T1000 (cell line): ENCODE data around the gene CCDC83.
"Not testable (repeated sequence)": the region's sequence is repeated elsewhere in the genome, so short reads cannot be mapped to it uniquely, and the experiment has no call there.

ENCODE experiments used
- DNase-seq: peaks from one replicate; lab custom pipeline; 2025; ENCODE audit warnings: mixed read lengths; lab: John Stamatoyannopoulos, UW

CCDC83 gene

DNA sequence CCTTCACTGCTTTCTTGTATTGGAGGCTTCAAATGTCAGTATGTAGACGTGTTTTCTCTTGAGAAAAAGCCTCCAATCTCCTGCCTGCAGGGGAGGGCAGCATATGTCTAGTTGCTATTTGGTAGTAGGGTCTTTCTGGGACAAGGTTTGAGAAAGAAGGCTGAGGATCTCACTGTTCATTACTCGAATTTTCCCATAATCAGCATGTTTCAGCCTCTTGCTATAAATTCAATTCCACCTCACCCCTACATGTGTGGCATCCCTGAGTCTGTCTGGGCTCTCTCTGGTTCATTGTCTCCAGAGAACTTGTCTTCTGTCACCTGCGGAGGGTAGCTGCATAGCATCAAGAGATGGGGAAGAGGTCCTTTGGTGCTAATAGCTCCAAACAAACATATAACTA, 19.5 kb upstream of the CCDC83 start:
- no peak for DNase-seq

DNA sequence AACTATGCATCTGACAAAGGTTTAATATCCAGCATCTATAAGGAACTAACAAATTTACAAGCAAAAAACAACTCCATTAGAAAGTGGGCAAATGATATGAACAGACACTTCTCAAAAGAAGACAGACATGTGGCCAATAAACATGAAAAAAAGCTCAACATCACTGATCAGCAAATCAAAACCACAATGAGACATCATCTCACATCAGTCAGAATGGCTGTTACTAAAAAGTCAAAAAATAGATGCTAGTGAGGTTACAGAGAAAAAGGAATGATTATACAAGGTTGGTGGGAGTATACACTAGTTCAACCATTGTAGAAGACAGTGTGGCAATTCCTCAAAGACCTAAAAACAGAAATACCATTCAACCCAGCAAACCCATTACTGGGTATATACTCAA, 14.3 kb upstream of the CCDC83 start:
- not testable (repeated sequence) for DNase-seq

DNA sequence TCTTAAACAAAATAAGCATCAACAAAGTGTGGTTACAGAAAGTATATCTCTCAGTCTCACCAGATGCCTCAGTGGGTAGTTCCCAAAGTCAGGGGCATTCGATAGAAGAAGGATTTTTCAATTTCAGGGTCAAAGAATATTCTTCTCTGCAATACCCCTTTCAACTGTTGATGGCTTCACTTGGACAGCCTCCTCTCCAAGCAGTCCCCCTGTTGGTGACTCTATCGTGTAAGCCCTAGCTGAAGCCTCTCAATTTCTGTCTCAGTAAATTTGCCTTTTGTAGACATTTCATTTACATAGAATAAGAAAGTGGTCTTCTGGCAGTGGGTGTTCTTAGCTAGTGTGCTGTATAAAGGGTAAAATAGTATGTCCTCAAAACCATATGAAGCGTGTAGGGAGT, 11.3 kb upstream of the CCDC83 start:
- DNase-seq = no peak

DNA sequence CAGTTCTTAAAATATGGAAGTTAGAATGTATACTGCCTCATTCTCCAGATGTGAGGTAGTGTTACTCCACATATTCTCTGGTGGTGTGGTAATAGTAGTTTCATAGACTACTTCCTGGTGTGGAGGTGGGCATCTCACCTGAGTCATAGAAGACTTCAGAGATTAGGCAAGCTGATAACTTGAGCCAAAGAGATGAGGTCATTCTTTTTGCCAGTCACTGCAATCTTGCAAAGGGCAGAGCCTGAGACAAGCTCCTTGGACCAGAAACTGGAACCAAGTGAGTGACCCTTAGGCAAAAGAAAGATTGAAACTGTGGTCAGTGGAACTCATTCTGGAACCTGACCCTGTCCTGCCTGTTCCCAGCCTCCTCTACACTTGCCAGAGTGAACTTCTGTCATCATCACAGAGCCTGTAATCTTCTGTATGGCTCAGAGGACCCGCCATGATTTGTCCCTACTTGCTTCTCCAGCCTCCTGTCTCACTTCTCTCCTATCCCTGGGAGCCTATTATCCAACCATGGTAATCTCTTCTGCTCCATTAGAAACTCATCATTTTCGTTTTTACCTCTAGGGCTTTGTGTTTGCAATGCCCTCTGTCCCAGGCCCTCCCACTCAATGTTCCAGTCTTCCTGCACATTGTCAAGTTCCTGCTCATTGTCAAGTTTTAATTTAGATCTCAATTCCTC, 10.6 kb upstream of the CCDC83 start:
- DNase-seq = peak; percentile 15

DNA sequence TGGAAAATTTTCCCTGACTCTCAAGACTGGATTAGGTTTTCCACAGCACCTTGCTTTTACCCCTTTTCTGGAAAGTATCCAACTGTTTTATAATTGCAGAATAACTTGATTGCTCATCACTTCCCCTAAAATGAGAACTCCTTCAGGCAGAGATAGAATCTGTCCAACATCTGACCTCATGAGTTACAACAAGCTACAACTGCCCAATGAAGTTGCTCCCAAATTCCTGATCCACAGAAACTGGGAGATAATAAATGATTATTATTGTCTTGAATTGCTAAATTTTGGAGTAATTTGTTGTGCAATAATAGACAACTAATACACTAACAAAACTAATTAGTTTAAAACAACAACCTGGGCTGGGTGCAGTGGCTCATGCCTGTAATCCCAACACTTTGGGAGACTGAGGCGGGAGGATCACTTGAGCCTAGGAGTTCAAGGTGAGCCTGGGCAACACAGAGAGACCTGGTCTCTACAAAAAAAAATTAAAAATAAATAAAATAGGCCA, 10.0 kb upstream of the CCDC83 start:
- no peak for DNase-seq

DNA sequence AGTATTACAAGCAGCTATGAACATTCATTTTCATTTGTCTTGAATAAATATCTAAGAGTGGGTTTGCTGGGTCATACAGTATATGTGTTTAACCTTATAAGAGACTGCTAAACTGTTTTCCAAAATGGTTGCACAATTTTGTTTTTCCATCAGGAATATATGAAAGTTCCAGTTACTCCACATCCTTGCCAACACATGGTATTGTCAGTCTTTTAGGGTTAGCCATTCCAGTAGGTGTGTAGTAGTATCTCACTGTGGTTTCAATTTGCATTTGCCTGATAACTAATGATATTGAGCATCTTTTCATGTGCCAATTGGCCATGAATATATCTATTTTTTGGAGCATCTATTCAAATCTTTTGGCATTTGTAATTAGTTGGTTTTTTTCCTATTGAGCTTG, 7.7 kb upstream of the CCDC83 start:
- no peak for DNase-seq

DNA sequence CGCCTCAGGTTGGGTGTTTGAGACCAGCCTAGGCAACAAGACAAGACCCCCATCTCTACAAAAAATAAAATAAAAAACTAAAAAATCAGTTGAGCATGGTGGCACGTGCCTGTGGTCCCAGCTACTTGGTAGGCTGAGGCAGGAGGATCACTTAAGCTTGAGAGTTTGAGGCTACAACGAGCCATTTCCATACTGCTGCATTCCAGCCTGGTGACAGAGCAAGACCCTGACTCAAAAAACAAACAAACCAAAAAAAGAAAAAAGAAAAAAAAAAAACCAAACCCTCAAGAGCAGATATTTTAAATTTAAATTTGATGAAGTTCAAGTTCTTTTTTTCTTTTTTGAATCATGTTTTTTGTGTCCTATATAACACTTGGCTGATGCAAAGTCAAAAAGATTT, 7.2 kb upstream of the CCDC83 start:
- DNase-seq = no peak

DNA sequence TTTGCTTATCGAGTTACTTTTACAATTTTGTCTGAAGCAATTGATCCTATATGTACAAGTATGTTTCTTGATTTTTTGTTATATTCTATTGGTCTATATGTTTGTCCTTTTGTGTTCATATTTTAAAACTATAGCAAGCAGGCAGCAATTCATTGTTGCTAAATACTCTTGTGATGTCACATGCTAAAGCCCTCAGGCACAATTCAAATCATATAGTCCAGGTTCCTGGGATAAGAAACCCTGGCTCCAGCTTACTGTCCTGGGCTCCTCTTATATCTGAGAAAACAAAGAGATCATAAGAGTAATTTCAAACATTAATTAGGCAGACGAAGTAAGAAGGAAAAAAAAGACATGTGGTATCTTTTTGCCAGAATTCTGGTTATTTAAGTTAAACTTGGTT, 6.6 kb upstream of the CCDC83 start:
- DNase-seq = no peak

DNA sequence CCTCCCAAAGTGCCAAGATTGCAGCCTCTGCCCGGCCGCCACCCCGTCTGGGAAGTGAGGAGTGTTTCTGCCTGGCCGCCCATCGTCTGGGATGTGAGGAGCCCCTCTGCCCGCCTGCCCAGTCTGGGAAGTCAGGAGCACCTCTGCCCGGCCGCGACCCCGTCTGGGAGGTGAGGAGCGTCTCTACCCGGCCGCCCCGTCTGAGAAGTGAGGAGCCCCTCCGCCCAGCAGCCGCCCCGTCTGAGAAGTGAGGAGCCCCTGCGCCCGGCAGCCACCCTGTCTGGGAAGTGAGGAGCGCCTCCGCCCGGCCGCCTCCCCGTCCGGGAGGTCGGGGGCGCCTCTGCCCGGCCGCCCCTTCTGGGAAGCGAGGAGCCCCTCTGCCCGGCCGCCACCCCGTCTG, 2.4 kb upstream of the CCDC83 start:
- DNase-seq = not testable (repeated sequence)

DNA sequence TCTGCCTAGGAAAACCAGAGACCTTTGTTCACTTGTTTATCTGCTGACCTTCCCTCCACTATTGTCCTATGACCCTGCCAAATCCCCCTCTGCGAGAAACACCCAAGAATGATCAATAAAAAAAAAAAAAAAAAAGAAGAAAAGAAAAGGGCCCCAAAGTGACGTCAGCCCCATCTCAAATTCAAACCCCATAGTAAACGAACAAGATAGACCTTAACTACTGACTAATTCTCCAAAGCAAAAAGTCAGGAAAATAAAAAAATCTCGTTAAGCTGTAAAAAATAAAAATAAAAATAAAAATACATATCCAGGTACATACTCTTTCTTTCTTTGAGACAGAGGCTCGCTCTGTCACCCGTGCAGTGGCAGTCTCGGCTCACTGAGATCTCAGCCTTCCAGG, 1.6 kb upstream of the CCDC83 start:
- not testable (repeated sequence) for DNase-seq

DNA sequence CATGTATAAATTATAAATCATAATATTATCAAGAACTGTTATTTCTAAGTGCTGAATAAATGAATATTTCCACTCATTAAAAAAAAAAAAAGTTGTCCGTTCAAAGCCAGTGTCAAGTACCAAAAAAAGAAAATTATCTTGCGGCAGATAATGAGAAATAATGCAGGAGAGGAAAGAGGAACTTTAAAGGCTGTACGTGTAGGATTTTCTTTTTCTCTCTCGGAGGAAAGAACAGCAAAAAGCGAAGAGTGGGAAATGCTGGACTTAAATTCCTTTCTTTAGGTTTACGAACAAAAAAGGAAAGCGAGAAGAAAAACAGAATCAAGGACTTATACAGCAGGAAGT, 999 bp upstream of the CCDC83 start:
- DNase-seq = no peak

DNA sequence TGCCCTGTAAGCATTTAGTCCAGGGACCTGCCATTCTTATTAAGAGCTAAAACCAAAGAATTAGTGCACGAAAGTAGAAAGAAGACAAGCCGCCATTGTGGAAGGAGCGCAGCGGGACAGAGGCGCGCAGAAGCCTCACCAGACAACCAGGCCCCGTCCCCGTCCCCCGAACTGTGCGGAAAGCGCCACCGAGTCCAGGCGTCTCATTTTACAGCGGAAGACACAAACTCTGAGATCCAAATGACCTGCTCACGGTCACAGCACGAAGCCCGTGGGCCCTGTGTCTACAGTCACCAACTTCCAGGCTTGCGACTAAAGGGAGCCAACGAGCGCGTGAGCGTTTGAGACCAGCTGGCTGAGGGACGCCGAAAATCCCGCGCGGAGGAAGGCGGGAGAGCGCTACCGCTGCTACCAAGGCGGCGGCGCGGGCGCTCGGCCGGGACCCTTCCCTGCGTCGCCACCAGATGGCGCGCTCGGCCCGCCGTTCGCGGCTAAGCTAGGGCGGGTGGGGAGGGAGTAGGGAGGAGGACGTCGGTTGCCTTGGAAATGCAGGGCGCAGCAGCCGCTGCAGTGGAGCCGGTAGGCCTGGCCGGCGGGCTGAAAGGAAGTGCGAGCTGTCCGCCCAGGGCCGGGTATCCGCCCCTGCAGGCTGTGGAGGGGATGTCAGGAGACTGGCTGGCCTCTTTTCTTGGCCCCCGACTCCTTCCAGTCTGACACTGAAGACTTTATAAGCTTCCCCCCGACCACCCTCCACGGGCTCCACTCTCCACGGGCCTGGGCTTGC, 434 bp upstream of the CCDC83 start:
- DNase-seq = peak; percentile 68

DNA sequence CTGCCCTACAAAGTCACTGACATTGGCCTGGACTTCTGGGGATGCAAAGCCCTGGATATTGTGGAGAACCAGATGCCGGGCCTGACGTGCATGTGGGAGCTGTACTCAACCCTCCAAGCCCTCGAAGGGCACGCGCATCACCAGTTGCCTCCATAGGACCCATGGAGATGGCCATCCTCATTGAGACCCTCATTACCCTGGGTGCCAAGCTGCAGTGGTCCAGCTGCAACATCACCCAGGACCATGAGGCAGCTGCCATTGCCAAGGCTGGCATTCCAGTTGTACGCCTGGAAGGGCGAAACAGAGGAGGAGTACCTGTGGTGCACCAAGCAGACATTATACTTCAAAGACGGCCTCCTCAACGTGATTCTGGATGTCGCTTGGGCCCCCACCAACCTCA, 1.9 kb downstream of the CCDC83 start:
- no peak for DNase-seq

DNA sequence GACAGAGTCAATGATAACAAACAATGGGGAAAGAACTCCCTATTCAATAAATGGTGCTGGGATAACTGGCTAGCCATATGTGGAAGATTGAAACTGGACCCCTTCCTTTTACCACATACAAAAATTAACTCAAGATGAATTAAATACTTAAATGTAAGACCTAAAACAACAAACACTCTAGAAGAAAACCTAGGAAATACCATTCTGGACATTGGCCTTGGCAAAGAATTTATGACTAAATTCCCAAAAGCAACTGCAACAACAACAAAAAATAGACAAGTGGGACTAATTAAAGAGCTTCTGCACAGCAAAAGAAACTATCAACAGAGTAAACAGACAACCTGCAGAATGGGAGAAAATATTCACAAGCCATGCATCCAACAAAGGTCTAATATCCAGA, 4.4 kb downstream of the CCDC83 start:
- DNase-seq = not testable (repeated sequence)

DNA sequence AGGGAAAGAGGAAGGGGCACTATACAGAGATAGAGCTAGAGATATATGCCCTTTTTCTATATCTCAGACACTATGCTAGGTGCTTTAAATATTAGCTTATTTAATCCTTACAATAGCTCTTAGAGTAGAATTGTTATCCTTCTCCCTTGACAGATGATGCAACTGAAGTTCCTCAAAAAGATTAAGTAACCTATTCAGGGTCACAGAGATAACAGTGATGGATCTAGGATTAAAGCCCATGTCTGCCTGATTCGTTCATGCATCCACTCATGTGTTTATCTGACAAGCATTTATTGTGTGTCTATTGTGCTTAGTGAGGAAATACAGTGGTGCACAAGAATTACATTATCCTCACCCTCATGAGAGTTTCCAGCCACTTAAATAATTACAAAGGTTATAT, 8.7 kb downstream of the CCDC83 start:
- no peak for DNase-seq

DNA sequence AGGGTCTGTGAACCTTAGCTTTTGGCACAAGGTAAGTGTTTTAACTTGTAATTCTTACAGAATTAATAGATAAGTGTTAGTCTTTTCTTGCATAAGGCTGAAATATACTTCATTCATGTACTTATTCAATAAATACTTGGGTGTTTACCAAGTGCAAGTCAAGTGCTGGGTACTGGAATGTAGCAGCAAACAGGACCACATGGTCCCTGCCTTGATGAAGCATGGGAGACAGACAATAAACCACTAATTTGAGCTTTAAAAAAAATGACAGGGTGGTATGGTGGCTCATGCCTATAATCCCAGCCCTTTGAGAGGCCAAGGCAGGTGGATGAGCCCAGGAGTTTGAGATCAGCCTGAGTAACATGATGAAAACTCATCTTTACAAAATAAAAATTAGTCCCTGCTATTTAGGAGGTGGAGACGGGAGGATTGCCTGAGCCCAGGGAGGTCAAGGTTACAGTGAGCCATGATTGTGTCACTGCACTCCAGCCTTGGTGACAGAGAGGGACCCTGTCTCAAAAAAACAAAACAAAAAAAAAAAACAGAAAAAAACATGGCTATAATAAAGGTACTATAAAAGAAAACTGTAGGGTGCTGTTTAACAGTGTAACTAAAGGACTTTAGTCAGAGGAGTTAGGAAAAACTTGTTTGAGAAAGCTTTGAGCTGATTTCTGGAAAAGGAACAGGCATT, 11.1 kb downstream of the CCDC83 start:
- no peak for DNase-seq

DNA sequence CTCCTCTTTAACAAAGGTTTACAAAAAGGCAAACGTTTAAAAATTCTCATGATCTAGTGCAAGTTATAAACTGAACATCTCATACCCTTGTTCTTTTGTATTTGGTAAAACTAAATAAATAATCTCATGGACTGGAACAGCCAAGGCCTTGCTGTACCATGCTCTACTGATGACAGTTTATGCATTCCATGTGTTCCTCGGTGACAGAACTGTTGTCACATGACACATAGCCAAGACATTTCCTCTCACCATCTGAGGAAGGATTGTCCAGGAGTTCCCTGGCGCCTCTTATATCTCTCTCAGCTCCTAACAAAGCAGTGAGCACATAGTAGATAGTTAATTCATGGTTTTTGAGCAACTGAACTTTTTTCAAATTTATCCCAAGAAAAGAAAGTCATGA, 12.6 kb downstream of the CCDC83 start:
- no peak for DNase-seq

DNA sequence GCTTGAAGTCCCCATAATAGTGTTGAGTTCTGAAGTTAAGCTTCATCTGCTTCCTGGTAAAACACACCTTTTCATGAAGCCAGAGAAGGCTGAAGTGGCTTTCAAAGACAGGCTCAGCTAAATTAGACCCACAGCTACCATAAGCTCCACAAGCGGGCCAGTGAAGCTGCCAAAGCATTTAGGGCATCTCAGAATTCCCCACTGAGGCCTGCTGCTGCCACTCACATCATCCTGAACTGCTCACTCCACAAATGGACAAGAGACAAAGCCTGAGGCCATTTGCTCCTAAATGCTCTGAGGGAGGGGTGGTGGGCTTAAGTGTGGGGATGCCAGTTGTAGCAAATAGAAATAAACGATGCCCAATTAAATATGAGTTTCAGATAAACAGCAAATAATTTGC, 14.6 kb downstream of the CCDC83 start:
- no peak for DNase-seq

DNA sequence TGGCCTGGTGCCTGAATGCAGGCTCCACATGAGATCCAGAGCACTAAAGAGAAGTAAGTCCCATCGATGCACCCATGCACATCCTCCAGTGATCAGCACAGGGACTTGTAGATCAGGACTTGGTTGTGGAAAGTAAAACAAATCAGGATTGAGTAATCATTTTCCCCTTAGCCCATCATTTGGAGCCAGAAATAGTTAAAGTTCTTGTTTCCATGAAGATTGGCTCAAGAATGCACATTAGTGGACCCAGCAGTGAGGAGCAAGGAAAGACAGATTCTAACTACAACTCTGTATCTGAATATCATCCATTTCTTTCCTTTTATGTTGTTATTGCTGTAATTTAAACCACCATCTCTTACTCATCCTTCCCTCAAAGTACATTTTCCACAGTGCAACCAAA, 19.1 kb downstream of the CCDC83 start:
- no peak for DNase-seq

DNA sequence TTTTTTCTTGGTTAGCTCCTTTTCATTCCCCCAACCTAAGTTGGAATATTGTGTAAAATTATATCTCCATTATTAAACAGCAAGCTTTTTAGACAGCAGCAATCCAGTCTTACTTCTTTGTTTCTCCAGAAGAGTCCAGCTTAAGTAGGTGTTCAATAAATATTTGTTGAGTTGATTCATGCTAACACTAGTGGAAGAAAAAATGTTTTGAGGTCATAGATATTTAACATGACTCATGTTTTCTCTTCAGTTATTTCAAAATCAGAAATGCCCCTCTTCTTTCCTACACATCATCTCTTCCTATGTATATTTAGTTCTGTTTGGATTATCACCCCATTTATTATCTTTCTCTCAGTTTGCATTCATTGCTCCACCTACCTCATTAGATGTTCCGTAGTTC, 20.3 kb downstream of the CCDC83 start:
- no peak for DNase-seq

DNA sequence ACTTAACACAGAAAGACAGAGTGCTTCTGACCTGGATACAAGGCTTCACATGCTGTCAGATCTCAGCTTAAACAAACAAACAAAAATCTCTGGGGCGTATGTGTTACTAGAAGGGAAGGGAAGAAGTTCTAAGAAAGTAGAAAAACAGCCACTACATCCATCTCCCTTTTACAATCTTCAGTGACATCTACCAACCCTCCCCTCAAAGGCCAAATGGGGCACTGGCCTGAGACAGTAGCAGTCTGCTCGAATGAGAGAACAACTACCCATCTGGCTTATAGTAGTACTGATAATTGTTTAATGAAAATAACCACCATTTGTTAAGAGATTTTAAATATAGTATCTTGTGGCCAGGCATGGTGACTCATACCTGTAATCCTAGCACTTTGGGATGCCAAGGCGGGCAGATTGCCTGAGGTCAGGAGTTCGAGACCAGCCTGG, 29.4 kb downstream of the CCDC83 start:
- no peak for DNase-seq

DNA sequence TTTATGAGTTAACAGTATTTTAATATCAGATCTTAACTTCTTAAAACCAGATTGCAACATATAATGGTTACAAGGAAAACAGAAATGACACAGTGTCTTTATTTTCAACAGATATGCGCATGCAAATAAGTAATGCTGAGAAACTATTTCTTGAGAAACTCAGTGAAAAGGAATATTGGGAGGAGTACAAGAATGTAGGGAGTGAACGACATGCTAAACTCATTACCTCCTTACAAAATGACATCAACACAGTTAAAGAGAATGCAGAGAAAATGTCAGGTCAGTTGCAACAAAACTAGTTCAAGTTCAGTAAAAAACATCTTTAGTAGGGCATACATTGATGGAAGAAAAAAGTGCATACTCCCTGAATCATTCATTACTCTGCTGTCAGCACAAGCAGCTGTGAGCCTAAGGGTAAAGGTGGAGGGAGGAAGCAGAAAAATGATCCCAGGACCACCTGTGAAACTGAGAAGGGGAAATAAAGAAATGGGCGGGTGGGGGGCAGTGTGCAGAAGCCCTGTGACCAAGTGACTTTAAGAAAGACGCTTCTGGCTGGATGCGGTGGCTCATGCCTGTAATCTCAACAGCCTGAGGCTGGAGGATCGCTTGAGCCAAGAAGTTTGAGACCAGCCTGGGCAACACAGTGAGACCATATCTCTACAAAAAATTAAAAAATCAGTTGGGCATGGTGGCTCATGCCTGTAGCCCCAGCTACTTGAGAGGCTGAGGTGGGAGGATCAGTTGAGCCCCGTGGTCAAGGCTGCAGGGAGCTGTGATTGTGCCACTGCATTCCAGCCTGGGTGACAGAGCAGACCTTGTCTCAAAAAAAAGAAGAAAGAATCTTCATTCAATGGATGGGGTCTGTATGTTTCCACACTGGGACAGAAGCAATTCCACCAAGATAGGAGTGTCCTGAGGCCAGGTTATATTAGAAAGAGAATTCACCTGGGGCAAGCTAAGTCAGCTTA, 31.2 kb downstream of the CCDC83 start:
- no peak for DNase-seq
